HCT116 (cell line): ENCODE results near the gene ZCCHC2. TPM values are rescaled to one million over a fixed set of nuclear protein-coding genes. Genes with fewer than 3 reads are reported as not detected.

Source experiments
- ATAC-seq: fragments of 200-7000 bp; cut with Tn5 transposase; 2 replicates; pipeline ENCODE4 v1.9.1; 2020; ENCODE audit warnings: mild to moderate bottlenecking, moderate library complexity
- BruUV-seq: library from RNA; stranded (reverse); fragments of 400-500 nt; replicated peaks from 2 replicates; lab custom pipeline; 2021; lab: Mats Ljungman, UMichigan
- CTCF ChIA-PET: fragments of 300-600 bp; sonication (Branson Sonifier 250); formaldehyde crosslinking; loops from one replicate; lab custom pipeline; 2021; ENCODE audit warnings: antibody characterized with exemption; lab: Charles Lee
- POLR2A ChIA-PET: fragments of 300-600, 350-600 bp; sonication (Branson Sonifier 250); formaldehyde crosslinking; loops from one replicate; lab custom pipeline; 2021; ENCODE audit warnings: antibody characterized with exemption; lab: Charles Lee
- RAD21 ChIA-PET, 2 experiments: fragments of 300-600 bp; sonication (Branson Sonifier 250); formaldehyde crosslinking; loops; one replicate each; lab custom pipeline; 2023; ENCODE audit warnings: low total read pairs in 2 of 2; ENCODE audit not compliant: uncharacterized antibody in 2 of 2, unreplicated experiment in 2 of 2, low non-redundant PET in 1 of 2; lab: Charles Lee
- DNase-seq: peaks from one replicate; pipeline ENCODE4 v3.0.0-alpha.2; 2010; ENCODE audit warnings: low read depth, low spot score
- H2AFZ ChIP-seq: fragments of 200-600 bp; shearing (Covaris generic), sonication (generic); 2 replicates; pipeline ENCODE4 v1.6.1; 2017; ENCODE audit warnings: low read depth, mixed run types, mixed read lengths, antibody characterized with exemption, low read length; ENCODE audit not compliant: poor library complexity, severe bottlenecking
- H3K27ac ChIP-seq: 2 replicates; pipeline ENCODE4 v1.5.1; 2012; ENCODE audit warnings: low read depth, low read length
- H3K27me3 ChIP-seq: fragments of 200-600 bp; sonication (generic); 2 replicates; pipeline ENCODE4 v1.6.1; 2016; ENCODE audit warnings: mixed run types, low read length, mixed read lengths; ENCODE audit not compliant: insufficient read depth
- H3K36me3 ChIP-seq, 2 experiments: fragments of 200-500 bp in 1 of 2; fragments of 200-600 bp in 1 of 2; sonication (Bioruptor generic) in 1 of 2; sonication (generic) in 1 of 2; 2 replicates each; pipeline versions ENCODE4 v1.5.1 to v1.6.1; 2014 to 2016; ENCODE audit warnings: low read length in 2 of 2, inconsistent platforms in 1 of 2, mixed read lengths in 1 of 2, mixed run types in 1 of 2; ENCODE audit not compliant: insufficient read depth in 2 of 2, control insufficient read depth in 1 of 2
- H3K4me1 ChIP-seq, 2 experiments: fragments of 200-600 bp in 1 of 2; sonication (generic) in 1 of 2; 2 replicates each; pipeline versions ENCODE4 v1.5.1 to v1.6.1; 2012 to 2017; ENCODE audit warnings: low read length in 2 of 2, inconsistent platforms in 1 of 2, mild to moderate bottlenecking in 1 of 2, mixed read lengths in 1 of 2, mixed run types in 1 of 2, moderate library complexity in 1 of 2; ENCODE audit not compliant: insufficient read depth in 2 of 2, control insufficient read depth in 1 of 2
- H3K4me2 ChIP-seq: fragments of 200-600 bp; sonication (generic); 2 replicates; pipeline ENCODE4 v1.6.1; 2017; ENCODE audit warnings: mixed run types, low read length, mixed read lengths
- H3K4me3 ChIP-seq, 2 experiments: fragments of 200-600 bp in 1 of 2; sonication (generic) in 1 of 2; replicated peaks in 1 of 2; 2 replicates each; pipeline ENCODE4 v1.5.1; 2011 to 2016; ENCODE audit warnings: low read length in 2 of 2, control low read depth in 1 of 2, low read depth in 1 of 2, mild to moderate bottlenecking in 1 of 2, mixed read lengths in 1 of 2, mixed run types in 1 of 2
- H3K79me2 ChIP-seq: fragments of 200-600 bp; sonication (generic); 2 replicates; pipeline ENCODE4 v1.6.1; 2017; ENCODE audit warnings: mild to moderate bottlenecking, mixed run types, low read length, moderate library complexity, mixed read lengths; ENCODE audit not compliant: insufficient read depth
- H3K9ac ChIP-seq: fragments of 200-600 bp; sonication (generic); 2 replicates; pipeline ENCODE4 v1.6.1; 2016; ENCODE audit warnings: low read length, mixed read lengths
- H3K9me2 ChIP-seq: fragments of 200-600 bp; sonication (generic), shearing (Covaris generic); 2 replicates; pipeline ENCODE4 v1.6.1; 2017; ENCODE audit warnings: mixed run types, mild to moderate bottlenecking, moderate library complexity; ENCODE audit not compliant: insufficient read depth
- H3K9me3 ChIP-seq, 2 experiments: fragments of 200-500 bp in 1 of 2; fragments of 200-600 bp in 1 of 2; sonication (Bioruptor generic) in 1 of 2; sonication (generic) in 1 of 2; 2 replicates each; pipeline ENCODE4 v1.6.1; 2014 to 2017; ENCODE audit warnings: low read length in 2 of 2, mixed read lengths in 2 of 2, inconsistent platforms in 1 of 2, low read depth in 1 of 2, mild to moderate bottlenecking in 1 of 2, mixed run types in 1 of 2, moderate library complexity in 1 of 2; ENCODE audit not compliant: control insufficient read depth in 1 of 2, insufficient read depth in 1 of 2
- H4K20me1 ChIP-seq: fragments of 200-600 bp; sonication (generic), shearing (Covaris generic); 2 replicates; pipeline ENCODE4 v1.6.1; 2017; ENCODE audit warnings: mixed run types, mild to moderate bottlenecking, moderate library complexity; ENCODE audit not compliant: insufficient read depth
- CBX3 ChIP-seq: IDR thresholded peaks from 2 replicates; pipeline ENCODE4 v1.6.1; 2012; ENCODE audit warnings: low read depth
- CEBPB ChIP-seq: IDR thresholded peaks from 2 replicates; pipeline ENCODE4 v1.6.1; 2012; ENCODE audit warnings: low read depth
- CTCF ChIP-seq, 3 experiments: fragments of 200-600 bp in 1 of 3; sonication (generic) in 1 of 3; IDR thresholded peaks in 2 of 3; conservative IDR thresholded peaks in 1 of 3; 2 replicates each; pipeline ENCODE4 v1.5.1; 2012 to 2017; ENCODE audit warnings: low read depth in 2 of 3, low read length in 2 of 3, antibody characterized with exemption in 1 of 3, borderline replicate concordance in 1 of 3, control low read depth in 1 of 3, mild to moderate bottlenecking in 1 of 3, mixed read lengths in 1 of 3, mixed run types in 1 of 3, moderate library complexity in 1 of 3; ENCODE audit not compliant: insufficient read depth in 1 of 3
- EGR1 ChIP-seq: IDR thresholded peaks from 2 replicates; pipeline ENCODE4 v1.6.1; 2012; ENCODE audit warnings: low read depth
- ELF1 ChIP-seq: IDR thresholded peaks from 2 replicates; pipeline ENCODE4 v1.6.1; 2012; ENCODE audit warnings: low read depth, borderline replicate concordance
- JUND ChIP-seq: IDR thresholded peaks from 2 replicates; pipeline ENCODE4 v1.6.1; 2012
- POLR2A ChIP-seq: IDR thresholded peaks from 2 replicates; pipeline ENCODE4 v1.7.0; 2011; ENCODE audit warnings: borderline replicate concordance; ENCODE audit not compliant: insufficient read depth, insufficient read length; ENCODE audit errors: extremely low read depth
- POLR2AphosphoS5 ChIP-seq: IDR thresholded peaks from 2 replicates; pipeline ENCODE4 v1.6.1; 2011; ENCODE audit warnings: mild to moderate bottlenecking, low read depth, low read length, moderate library complexity
- RAD21 ChIP-seq: IDR thresholded peaks from 2 replicates; pipeline ENCODE4 v1.6.1; 2012; ENCODE audit warnings: low read depth, mild to moderate bottlenecking
- SIN3A ChIP-seq: IDR thresholded peaks from 2 replicates; pipeline ENCODE4 v1.6.1; 2012; ENCODE audit warnings: low read depth
- SP1 ChIP-seq: IDR thresholded peaks from 2 replicates; pipeline ENCODE4 v1.6.1; 2012; ENCODE audit warnings: low read depth
- SRF ChIP-seq: IDR thresholded peaks from 2 replicates; pipeline ENCODE4 v1.6.1; 2012; ENCODE audit warnings: low read depth
- TCF7L2 ChIP-seq: IDR thresholded peaks from 2 replicates; pipeline ENCODE4 v1.7.0; 2011; ENCODE audit warnings: borderline replicate concordance, inconsistent platforms; ENCODE audit not compliant: insufficient read depth, insufficient read length; ENCODE audit errors: extremely low read depth
- YY1 ChIP-seq: IDR thresholded peaks from 2 replicates; pipeline ENCODE4 v1.6.1; 2011; ENCODE audit warnings: low read length, low read depth, moderate library complexity, mild to moderate bottlenecking; ENCODE audit not compliant: insufficient replicate concordance; ENCODE audit errors: extremely low read depth
- ZNF274 ChIP-seq: fragments of 200-500 bp; sonication (Bioruptor generic); IDR thresholded peaks from 2 replicates; pipeline ENCODE4 v1.6.1; 2014; ENCODE audit warnings: mild to moderate bottlenecking, low read depth, low read length, inconsistent platforms
- intact Hi-C: fragments of 100-400 bp; cut with micrococcal nuclease; formaldehyde crosslinking; loops from 2 replicates; pipeline ENCODE4 v1.10.0; 2022
- total RNA-seq: library from RNA; stranded (reverse); gene quantifications from one replicate; pipeline ENCODE4 v1.2.1, GENCODE V29; 2021; ENCODE audit not compliant: unreplicated experiment
- TF ChIP-seq, protein P1 (sequence below): IDR thresholded peaks from 2 replicates; pipeline ENCODE4 v1.6.1; 2012
- TF ChIP-seq, protein P2 (sequence below): IDR thresholded peaks from 2 replicates; pipeline ENCODE4 v1.6.1; 2012; ENCODE audit warnings: low read depth
- TF ChIP-seq, protein P3 (sequence below): IDR thresholded peaks from 2 replicates; pipeline ENCODE4 v1.6.1; 2012
- TF ChIP-seq, protein P4 (sequence below): IDR thresholded peaks from 2 replicates; pipeline ENCODE4 v1.6.1; 2011; ENCODE audit warnings: mild to moderate bottlenecking, low read length, moderate library complexity; ENCODE audit not compliant: insufficient replicate concordance; ENCODE audit errors: extremely low read depth

Gene ZCCHC2
- total RNA-seq, 1 experiment from 2014 or later, result 17.7 TPM

- peaks cover 0 to 5% of the 10 kb centered on the region in 2 experiments; a peak in 1 of 4 replicates for H3K4me1 ChIP-seq
- ChIA-PET POLR2A (no interaction called here), RAD21 (no interaction called here), CTCF (no interaction called here)
- ATAC-seq (no peak), DNase-seq (no peak)
- no peaks in the 10 kb centered on the region for H3K27me3 ChIP-seq
- H4K20me1 ChIP-seq, result no peaks in the 10 kb centered on the region
- no peaks in the 10 kb centered on the region for H3K9me2 ChIP-seq
- intact Hi-C loops, result no loop called here
- BruUV-seq, result no TSS peak
- no peaks in the 10 kb centered on the region for H3K36me3 ChIP-seq
- TF ChIP-seq CBX3, result no peak
- no peak for TF ChIP-seq TCF7L2
- TF ChIP-seq RAD21, result no peak
- TF ChIP-seq POLR2A, result no peak
- TF ChIP-seq, protein P1, sequence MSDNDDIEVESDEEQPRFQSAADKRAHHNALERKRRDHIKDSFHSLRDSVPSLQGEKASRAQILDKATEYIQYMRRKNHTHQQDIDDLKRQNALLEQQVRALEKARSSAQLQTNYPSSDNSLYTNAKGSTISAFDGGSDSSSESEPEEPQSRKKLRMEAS, result no peak
- TF ChIP-seq SP1, result no peak
- TF ChIP-seq CTCF (IDR thresholded peaks at IDR 0.05 in 2 of 3, conservative IDR thresholded peaks at IDR 0.05 in 1 of 3; ENCODE audit: borderline replicate concordance in 1 of 3, insufficient read depth in 1 of 3, low read depth in 2 of 3, low read length in 2 of 3), result no peak
- no peak for TF ChIP-seq JUND
- TF ChIP-seq EGR1, result no peak
- no peak for TF ChIP-seq YY1
- TF ChIP-seq, protein P2, sequence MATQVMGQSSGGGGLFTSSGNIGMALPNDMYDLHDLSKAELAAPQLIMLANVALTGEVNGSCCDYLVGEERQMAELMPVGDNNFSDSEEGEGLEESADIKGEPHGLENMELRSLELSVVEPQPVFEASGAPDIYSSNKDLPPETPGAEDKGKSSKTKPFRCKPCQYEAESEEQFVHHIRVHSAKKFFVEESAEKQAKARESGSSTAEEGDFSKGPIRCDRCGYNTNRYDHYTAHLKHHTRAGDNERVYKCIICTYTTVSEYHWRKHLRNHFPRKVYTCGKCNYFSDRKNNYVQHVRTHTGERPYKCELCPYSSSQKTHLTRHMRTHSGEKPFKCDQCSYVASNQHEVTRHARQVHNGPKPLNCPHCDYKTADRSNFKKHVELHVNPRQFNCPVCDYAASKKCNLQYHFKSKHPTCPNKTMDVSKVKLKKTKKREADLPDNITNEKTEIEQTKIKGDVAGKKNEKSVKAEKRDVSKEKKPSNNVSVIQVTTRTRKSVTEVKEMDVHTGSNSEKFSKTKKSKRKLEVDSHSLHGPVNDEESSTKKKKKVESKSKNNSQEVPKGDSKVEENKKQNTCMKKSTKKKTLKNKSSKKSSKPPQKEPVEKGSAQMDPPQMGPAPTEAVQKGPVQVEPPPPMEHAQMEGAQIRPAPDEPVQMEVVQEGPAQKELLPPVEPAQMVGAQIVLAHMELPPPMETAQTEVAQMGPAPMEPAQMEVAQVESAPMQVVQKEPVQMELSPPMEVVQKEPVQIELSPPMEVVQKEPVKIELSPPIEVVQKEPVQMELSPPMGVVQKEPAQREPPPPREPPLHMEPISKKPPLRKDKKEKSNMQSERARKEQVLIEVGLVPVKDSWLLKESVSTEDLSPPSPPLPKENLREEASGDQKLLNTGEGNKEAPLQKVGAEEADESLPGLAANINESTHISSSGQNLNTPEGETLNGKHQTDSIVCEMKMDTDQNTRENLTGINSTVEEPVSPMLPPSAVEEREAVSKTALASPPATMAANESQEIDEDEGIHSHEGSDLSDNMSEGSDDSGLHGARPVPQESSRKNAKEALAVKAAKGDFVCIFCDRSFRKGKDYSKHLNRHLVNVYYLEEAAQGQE, result no peak
- no peak for TF ChIP-seq SIN3A
- TF ChIP-seq ELF1, result no peak
- TF ChIP-seq, protein P3, sequence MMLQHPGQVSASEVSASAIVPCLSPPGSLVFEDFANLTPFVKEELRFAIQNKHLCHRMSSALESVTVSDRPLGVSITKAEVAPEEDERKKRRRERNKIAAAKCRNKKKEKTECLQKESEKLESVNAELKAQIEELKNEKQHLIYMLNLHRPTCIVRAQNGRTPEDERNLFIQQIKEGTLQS, result no peak
- TF ChIP-seq, protein P4, sequence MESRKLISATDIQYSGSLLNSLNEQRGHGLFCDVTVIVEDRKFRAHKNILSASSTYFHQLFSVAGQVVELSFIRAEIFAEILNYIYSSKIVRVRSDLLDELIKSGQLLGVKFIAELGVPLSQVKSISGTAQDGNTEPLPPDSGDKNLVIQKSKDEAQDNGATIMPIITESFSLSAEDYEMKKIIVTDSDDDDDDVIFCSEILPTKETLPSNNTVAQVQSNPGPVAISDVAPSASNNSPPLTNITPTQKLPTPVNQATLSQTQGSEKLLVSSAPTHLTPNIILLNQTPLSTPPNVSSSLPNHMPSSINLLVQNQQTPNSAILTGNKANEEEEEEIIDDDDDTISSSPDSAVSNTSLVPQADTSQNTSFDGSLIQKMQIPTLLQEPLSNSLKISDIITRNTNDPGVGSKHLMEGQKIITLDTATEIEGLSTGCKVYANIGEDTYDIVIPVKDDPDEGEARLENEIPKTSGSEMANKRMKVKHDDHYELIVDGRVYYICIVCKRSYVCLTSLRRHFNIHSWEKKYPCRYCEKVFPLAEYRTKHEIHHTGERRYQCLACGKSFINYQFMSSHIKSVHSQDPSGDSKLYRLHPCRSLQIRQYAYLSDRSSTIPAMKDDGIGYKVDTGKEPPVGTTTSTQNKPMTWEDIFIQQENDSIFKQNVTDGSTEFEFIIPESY, result no peak
- no peak for TF ChIP-seq ZNF274
- TF ChIP-seq CEBPB, result no peak
- TF ChIP-seq SRF, result no peak
- no peak for TF ChIP-seq POLR2AphosphoS5
- no peak overlapping the region for H3K27ac ChIP-seq
- no peak overlapping the region for H2AFZ ChIP-seq
- no peaks in the 10 kb centered on the region for H3K79me2 ChIP-seq
- H3K9me3 ChIP-seq, result 0 out of 4 replicates have a peak, but pooled peaks cover 0 to 5% of the 10 kb centered on the region in 2 experiments
- no peak overlapping the region for H3K4me3 ChIP-seq
- no peak overlapping the region for H3K9ac ChIP-seq
- no peak overlapping the region for H3K4me2 ChIP-seq
These were observed 12.0 kb upstream of the ZCCHC2 start for GRCh38 chr18:62510789-62511188.
